Retinal pigment epithelial cell (primary cell): ENCODE results near the gene PRM3.
A peak's percentile ranks its signal among the peaks of the same experiment; 100 is the strongest.
"Not testable (repeated sequence)": the region's sequence is repeated elsewhere in the genome, so short reads cannot be mapped to it uniquely, and the experiment has no call there.

Experiments used
- DNase-seq: peaks from one replicate; pipeline ENCODE4 v3.0.0-alpha.2; 2010; ENCODE audit warnings: low read depth
- H3K4me3 ChIP-seq: 2 replicates; pipeline ENCODE4 v1.5.1; 2011; ENCODE audit warnings: mild to moderate bottlenecking, low read length, control low read depth, moderate library complexity
- TF ChIP-seq, protein P1 (sequence below): conservative IDR thresholded peaks from 2 replicates; pipeline ENCODE4 v1.5.1; 2011; ENCODE audit warnings: low read depth, low read length, control low read depth, inconsistent platforms

PRM3 gene

GRCh38 chr16:11291091-11291703 is 17.8 kb upstream of the PRM3 start:
- TF ChIP-seq, protein P1, sequence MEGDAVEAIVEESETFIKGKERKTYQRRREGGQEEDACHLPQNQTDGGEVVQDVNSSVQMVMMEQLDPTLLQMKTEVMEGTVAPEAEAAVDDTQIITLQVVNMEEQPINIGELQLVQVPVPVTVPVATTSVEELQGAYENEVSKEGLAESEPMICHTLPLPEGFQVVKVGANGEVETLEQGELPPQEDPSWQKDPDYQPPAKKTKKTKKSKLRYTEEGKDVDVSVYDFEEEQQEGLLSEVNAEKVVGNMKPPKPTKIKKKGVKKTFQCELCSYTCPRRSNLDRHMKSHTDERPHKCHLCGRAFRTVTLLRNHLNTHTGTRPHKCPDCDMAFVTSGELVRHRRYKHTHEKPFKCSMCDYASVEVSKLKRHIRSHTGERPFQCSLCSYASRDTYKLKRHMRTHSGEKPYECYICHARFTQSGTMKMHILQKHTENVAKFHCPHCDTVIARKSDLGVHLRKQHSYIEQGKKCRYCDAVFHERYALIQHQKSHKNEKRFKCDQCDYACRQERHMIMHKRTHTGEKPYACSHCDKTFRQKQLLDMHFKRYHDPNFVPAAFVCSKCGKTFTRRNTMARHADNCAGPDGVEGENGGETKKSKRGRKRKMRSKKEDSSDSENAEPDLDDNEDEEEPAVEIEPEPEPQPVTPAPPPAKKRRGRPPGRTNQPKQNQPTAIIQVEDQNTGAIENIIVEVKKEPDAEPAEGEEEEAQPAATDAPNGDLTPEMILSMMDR = no peak
- H3K4me3 ChIP-seq = no peak overlapping the region
- DNase-seq = no peak

DNA sequence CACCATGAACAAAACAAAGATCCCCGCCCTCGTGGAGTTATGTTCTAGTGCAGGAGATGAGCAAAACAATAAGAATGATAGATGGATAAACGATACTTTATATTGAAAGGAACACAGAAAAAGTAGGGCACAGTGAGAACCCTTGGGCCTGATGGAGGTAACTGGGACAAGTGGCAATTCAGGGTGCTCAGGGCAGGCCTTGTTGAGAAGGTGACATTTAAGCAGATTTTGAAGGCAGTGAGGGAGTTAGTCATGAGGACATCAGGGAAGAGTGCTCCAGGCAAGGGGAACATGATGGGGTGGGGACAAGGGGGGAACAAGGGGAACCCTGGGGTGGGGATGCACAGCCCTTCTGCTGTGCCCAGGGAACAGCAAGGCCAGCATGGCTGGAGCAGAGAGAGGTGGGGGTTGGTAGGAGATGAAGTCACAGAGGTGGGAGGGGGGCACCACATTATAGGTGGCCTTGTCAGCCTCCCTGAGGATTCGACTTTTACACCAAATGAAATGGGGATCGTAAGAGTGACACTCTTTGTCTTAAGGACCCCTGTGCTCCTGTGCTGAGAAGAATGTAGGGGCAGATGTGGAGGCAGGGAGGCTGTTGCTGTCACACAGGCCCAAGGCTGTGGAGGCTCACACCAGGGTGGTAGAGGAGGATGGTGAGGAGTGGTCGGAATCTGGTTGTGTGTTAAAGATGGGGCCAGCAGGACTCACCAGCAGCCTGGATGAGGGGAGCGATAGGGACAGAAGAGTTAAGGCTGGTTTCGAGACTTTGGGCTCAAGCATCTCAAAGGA is 16.9 kb upstream of the PRM3 start:
- no peak overlapping the region for H3K4me3 ChIP-seq
- TF ChIP-seq, protein P1 = no peak
- DNase-seq = no peak

DNA sequence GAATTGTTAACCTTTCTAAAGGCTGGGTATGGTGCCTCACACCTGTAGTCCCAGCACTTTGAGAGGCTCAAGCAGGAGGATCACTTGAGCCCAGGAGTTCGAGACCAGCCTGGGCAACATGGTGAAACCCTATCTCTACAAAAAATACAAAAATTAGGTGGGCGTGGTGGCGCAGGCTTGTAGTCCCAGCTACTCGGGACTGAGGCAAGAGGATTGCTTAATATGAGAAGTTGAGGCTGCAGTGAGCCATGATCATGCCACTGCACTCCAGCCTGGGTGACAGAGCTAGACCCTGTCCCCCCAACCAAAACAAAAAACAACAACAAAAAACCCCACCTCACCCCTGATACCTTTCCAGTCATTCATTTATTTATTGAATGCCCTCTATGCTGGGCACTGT is 16.3 kb upstream of the PRM3 start:
- DNase-seq, H3K4me3 ChIP-seq: not testable (repeated sequence)

GRCh38 chr16:11289202-11289601 is 15.8 kb upstream of the PRM3 start:
- DNase-seq = no peak
- TF ChIP-seq, protein P1 = no peak
- H3K4me3 ChIP-seq = no peak overlapping the region

GRCh38 chr16:11285842-11286241 is 12.4 kb upstream of the PRM3 start:
- DNase-seq = no peak
- H3K4me3 ChIP-seq = no peak overlapping the region
- TF ChIP-seq, protein P1 = no peak

- TF ChIP-seq, protein P1 = peak; percentile 6
- no peak for DNase-seq
- H3K4me3 ChIP-seq = no peak overlapping the region
Measured at GRCh38 chr16:11283820-11284248, 10.4 kb upstream of the PRM3 start.

DNA sequence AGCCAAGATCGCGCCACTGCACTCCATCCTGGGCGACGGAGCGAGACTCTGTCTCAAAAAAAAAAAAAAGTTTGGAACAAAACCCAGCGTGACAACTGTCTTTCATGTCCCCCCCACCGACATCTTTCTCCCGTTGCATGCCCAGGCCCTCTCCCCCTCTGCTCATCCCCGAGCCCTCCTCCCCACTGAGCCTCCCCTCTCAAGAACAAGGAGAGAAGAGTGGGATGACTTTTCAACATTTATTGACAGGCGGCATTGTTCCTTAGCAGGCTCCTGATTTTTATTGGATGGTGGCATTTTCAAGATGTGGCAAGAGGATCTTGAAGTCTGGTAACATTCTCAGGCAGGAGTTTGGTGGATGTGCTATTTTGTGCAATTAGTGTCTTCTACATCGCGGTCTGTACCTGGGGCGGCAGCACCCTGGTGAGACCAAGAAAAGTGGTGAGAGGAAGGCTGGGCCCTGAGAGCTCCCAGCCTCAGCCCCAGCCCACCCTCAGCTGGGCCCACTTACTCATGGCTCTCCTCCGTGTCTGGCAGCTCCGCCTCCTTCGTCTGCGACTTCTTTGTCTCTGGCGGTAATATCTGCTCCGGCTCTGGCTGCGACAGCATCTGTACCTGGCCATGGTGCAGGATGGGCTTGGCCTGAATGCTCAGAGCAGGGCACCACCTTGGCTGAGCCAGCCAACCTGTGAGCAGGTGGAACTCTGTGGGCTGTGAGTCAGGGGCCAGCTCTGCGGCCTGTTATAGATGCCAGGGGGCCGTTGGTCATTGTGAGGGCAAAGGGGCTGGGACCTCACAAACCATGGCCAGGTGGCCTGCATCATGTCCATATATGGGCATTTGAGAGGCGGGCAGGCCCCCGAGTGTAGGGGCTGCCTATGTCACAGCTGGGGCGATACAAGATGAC is 7.4 kb upstream of the PRM3 start, which contains the start of gene PRM1:
TSS of gene PRM1 (minus strand) at position 715 of the 907 bp plus-strand sequence. CDS start at position 623, 92 bp downstream.
- DNase-seq = no peak
- TF ChIP-seq, protein P1 = no peak
- H3K4me3 ChIP-seq = no peak within 1 kb of the TSS
